B cell (primary cell): ENCODE results near the gene NELL1.

Source experiments
- CTCF ChIP-seq: fragments of 200-600 bp; IDR thresholded peaks from one replicate; pipeline ENCODE4 v1.8.0; 2022; ENCODE audit warnings: antibody characterized with exemption, mild to moderate bottlenecking
- EZH2 ChIP-seq: IDR thresholded peaks from 2 replicates; pipeline ENCODE4 v1.6.1; 2012; ENCODE audit warnings: borderline replicate concordance, low read depth, mild to moderate bottlenecking, moderate library complexity, low read length; ENCODE audit not compliant: insufficient read depth, poor library complexity, severe bottlenecking

- no peak for TF ChIP-seq CTCF
- TF ChIP-seq EZH2 = no peak
These were observed 390.5 kb downstream of the NELL1 start for GRCh38 chr11:21059879-21060278.
